PC-3 (cell line): ENCODE data around the gene DHDDS.

Source experiments
- EZH2 ChIP-seq: fragments of 300-600 bp; sonication (generic); IDR thresholded peaks from one replicate; pipeline ENCODE4 v1.6.1; 2017; ENCODE audit warnings: antibody characterized with exemption, mild to moderate bottlenecking, low read length; ENCODE audit not compliant: unreplicated experiment
- EZH2phosphoT487 ChIP-seq: fragments of 300-600 bp; sonication (generic); IDR thresholded peaks from 2 replicates; pipeline ENCODE4 v1.6.1; 2018; ENCODE audit warnings: mild to moderate bottlenecking, antibody characterized with exemption, low read length, borderline replicate concordance
- TF ChIP-seq, protein P1 (sequence below): fragments of 300-600 bp; sonication (generic); conservative IDR thresholded peaks from 2 replicates; pipeline ENCODE4 v1.5.1; 2017; ENCODE audit warnings: antibody characterized with exemption, low read depth, mild to moderate bottlenecking, low read length

GRCh38 chr1:26449868-26450267, 17.7 kb downstream of the DHDDS start:
- TF ChIP-seq, protein P1, sequence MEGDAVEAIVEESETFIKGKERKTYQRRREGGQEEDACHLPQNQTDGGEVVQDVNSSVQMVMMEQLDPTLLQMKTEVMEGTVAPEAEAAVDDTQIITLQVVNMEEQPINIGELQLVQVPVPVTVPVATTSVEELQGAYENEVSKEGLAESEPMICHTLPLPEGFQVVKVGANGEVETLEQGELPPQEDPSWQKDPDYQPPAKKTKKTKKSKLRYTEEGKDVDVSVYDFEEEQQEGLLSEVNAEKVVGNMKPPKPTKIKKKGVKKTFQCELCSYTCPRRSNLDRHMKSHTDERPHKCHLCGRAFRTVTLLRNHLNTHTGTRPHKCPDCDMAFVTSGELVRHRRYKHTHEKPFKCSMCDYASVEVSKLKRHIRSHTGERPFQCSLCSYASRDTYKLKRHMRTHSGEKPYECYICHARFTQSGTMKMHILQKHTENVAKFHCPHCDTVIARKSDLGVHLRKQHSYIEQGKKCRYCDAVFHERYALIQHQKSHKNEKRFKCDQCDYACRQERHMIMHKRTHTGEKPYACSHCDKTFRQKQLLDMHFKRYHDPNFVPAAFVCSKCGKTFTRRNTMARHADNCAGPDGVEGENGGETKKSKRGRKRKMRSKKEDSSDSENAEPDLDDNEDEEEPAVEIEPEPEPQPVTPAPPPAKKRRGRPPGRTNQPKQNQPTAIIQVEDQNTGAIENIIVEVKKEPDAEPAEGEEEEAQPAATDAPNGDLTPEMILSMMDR: no peak
- no peak for TF ChIP-seq EZH2phosphoT487
- no peak for TF ChIP-seq EZH2
